ENCODE results near the gene LRRC31.

Gene LRRC31

GRCh38 chr3:169869484-169870220, at the start of gene LRRC31:
TSS of gene LRRC31 (minus strand) at chr3:169869935. CDS start at chr3:169869807, 128 bp downstream.
- no peak for DNase-seq (ENCODE audit: low read depth)

- peak; percentile 9 for DNase-seq (ENCODE audit: low read depth)
Observed at GRCh38 chr3:169914321-169914720, 44.6 kb upstream of the LRRC31 start.

DNA sequence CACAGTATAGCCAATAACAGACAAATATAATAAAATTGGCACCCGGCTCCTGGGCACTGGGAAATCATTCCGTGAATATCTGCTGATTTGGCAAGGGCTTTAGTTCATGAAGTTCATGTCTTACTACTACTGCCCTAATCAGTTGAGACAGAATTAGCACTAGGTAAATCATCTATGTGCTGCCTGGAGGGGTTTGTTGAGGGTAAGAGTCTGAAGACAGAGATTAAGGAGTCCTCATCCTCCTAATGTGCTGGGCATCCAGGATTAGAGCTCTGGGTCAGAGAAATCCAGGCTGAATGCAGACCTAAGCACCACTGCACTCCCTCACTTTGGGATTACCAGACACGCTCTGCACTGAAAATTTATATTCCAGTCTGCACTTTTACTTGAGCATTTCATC, 43.6 kb upstream of the LRRC31 start:
- no peak for DNase-seq (ENCODE audit: low read depth)

DNA sequence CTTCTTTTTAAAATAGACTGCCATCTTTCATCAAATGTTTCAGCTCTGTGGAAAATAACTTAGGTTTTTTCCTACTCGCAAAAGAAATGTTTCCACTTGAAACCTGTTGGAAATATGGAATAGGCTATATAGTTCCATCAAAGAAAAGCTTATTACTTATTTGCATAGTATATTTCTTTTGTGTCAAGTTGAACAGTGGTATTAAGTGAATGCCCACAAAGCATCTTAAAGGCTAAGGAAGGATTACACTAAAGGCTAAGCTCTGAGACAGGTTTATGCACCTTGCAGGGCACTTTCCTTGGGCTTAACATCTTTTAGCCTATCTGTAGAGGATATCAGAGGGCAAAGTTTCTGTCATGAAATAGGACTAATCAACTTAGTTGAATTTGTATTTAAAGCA, 41.5 kb upstream of the LRRC31 start, which contains the start of gene SAMD7:
TSS of gene SAMD7 (plus strand) at position 301 of the 400 bp plus-strand sequence. CDS start 7,927 bp downstream, outside the sequence.
- DNase-seq (ENCODE audit: low read depth): no peak

DNA sequence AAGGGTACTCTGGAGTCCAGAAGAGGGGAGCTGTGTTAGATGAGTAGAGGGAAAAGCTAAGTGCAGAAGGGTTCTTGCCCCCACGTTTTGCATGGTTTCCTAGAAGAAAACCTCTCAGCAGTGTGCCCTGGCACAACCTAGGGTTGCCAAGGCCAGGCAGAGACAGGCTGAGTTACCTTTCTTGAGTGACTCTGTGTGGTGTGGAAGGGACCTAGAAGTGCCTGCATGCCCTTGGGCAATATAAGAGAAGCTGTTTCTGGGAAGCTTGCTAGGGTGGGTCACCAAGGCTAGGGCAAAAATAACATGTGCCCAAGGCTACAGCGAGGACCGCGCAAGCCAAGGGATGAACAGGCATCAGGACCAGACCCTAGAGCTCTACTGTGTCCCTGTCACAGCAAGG, 38.2 kb upstream of the LRRC31 start:
- DNase-seq (ENCODE audit: low read depth): no peak

GRCh38 chr3:169907476-169907875, 37.7 kb upstream of the LRRC31 start:
- DNase-seq (ENCODE audit: low read depth): no peak

DNA sequence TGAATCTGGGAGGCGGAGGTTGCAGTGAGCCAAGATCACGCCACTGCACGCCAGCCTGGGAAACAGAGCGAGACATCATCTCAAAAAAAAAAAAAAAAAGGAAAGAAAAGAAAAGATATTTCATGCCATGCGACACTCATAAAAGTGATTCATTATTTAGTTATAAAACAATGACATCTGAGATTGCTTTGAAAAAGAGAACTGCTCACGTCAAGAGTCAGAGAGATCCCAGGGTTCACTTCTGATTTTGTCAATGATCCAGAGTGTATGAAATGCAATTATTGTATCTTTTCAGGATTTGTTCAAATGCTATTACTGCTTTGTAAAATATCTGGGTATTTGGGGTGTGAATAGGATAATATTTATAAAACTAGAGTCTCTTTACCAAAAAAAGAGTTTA, 35.7 kb upstream of the LRRC31 start:
- no peak for DNase-seq (ENCODE audit: low read depth)

DNA sequence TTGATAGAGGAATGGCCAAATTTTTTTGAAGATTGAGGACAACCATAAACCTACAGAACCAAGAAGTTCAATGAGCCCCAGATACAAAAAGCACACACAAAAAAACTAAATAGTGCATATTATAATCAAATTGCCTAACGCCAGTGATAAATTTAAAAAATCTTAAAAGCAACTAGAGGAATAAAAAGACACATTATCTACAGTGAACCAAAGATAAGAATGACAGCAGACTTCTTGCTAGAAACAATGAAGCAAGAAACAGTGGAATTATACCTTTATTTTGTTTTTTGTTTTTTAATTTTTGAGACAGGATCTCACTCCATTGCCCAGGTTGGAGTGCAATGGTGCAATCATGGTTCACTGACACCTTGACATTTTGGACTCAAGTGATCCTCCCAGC, 31.7 kb upstream of the LRRC31 start:
- DNase-seq (ENCODE audit: low read depth): no peak

DNA sequence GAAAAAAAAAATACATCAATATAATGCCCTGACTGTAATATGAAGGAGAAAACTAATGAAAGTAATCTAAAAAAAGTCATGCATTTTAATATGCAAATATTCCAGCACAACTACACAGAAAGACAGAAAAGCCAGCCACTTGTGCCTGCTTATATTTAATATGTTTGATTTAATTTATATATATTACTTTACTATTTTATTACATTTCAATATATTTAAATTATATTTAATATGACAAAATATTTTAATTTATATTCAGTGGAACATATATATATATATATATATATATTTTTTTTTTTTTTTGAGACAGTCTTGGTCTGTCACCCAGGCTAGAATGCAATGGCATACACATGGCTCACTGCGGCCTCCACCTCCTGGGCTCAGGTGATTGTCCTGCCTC, 27.5 kb upstream of the LRRC31 start:
- no peak for DNase-seq (ENCODE audit: low read depth)

GRCh38 chr3:169895072-169895471, 25.3 kb upstream of the LRRC31 start:
- DNase-seq (ENCODE audit: low read depth): no peak

GRCh38 chr3:169894110-169894509, 24.4 kb upstream of the LRRC31 start:
- no peak for DNase-seq (ENCODE audit: low read depth)

GRCh38 chr3:169891886-169892285, 22.2 kb upstream of the LRRC31 start:
- DNase-seq (ENCODE audit: low read depth): no peak

DNA sequence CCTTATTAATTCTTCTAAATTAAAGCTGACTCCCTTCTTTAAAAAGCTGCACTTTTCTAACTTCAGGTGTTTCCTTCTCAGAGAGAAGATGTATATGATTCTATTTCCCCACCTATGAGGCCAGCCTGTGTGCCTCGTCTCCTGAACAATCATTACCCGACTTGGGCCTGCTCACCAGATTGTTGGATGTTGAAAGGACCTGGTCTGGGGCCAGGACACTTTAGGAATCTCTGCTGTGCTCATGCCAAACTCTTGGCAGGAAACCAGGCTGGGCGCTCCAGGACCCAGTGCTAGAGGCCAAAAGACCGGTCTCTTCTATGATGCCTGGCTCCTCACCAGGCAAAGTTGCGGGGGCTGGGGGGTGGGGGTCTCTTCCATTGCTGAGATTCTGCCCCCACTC, 16.9 kb upstream of the LRRC31 start:
- no peak for DNase-seq (ENCODE audit: low read depth)

- no peak for DNase-seq (ENCODE audit: low read depth)
Observed at GRCh38 chr3:169880576-169881250, 11.0 kb upstream of the LRRC31 start.

GRCh38 chr3:169879845-169880575, 10.3 kb upstream of the LRRC31 start:
- DNase-seq (ENCODE audit: low read depth): no peak

DNA sequence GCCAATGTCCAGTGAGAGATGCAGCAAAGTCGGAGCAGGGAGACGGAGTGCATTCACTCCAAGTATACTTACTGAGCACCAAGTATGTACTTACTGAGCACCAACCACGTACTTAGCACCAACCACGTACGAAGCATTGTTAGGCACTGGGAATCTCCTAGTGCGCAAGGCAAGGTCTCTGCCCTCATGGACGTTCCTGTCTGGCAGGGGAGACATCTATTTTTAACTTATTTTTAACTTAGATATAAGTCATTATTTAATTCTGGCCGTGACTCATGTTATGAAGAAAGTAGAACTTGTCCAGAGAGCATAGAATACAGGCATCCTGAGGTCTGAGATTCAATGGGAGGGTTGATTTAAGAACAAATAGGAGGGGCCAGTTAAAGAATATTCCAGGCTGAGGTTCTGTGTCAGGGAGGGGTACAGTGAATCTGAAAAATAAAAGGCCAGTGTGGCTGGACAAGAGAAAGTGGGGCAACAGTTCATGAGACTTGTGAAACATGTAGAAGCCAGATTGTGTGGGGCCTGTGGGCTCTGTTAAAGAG, 9.3 kb upstream of the LRRC31 start:
- DNase-seq (ENCODE audit: low read depth): peak; percentile 9

GRCh38 chr3:169871129-169871886, 1.6 kb upstream of the LRRC31 start:
- no peak for DNase-seq (ENCODE audit: low read depth)

DNA sequence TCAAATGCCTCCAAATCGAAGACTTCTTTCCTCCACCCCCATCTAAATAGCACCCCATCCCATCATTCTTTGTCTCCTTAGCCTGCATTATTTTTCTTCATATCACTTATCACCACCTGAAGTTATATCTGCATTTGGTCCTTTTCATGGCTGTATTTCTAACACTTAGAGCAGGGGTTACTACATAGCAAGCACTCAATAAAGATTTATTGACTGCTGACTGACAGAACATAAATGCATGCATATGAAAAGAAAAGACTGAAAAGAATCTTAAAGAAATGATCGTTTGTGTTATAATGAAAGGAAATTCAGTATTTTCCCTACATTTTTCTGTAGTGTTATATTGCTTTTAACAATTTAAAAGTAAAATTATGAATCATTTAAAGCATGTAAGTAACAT, 1.4 kb downstream of the LRRC31 start:
- DNase-seq (ENCODE audit: low read depth): no peak

GRCh38 chr3:169867584-169868210, 2.0 kb downstream of the LRRC31 start:
- no peak for DNase-seq (ENCODE audit: low read depth)

- no peak for DNase-seq (ENCODE audit: low read depth)
Observed at GRCh38 chr3:169865176-169865767, 4.5 kb downstream of the LRRC31 start.

- DNase-seq (ENCODE audit: low read depth): no peak
Observed at GRCh38 chr3:169864270-169864669, 5.5 kb downstream of the LRRC31 start.
